AG04449 (cell line): ENCODE measurements around the gene SORBS2.
A peak's percentile ranks its signal among the peaks of the same experiment; 100 is the strongest.

ENCODE experiments used
- CTCF ChIA-PET: fragments of 350-600 bp; formaldehyde crosslinking; extraction: SDS; loops from one replicate; lab custom pipeline; 2021; ENCODE audit warnings: antibody characterized with exemption; lab: Yijun Ruan, JAX
- POLR2A ChIA-PET: fragments of 400-600, 350-600 bp; formaldehyde crosslinking; extraction: SDS; loops from one replicate; lab custom pipeline; 2020; ENCODE audit warnings: antibody characterized with exemption, inconsistent platforms; lab: Yijun Ruan, JAX
- DNase-seq: peaks from one replicate; pipeline ENCODE4 v3.0.0-alpha.2; 2010; ENCODE audit warnings: low read depth, low spot score
- H3K4me3 ChIP-seq: 2 replicates; pipeline ENCODE4 v1.5.1; 2011; ENCODE audit warnings: low read depth, mild to moderate bottlenecking, control low read depth, low read length
- TF ChIP-seq, protein P1 (sequence below): IDR thresholded peaks from one replicate; pipeline ENCODE4 v1.5.1; 2011; ENCODE audit warnings: mild to moderate bottlenecking, moderate library complexity, low read length, control low read depth, inconsistent platforms; ENCODE audit not compliant: insufficient read depth; ENCODE audit errors: missing control alignments

SORBS2 gene

DNA sequence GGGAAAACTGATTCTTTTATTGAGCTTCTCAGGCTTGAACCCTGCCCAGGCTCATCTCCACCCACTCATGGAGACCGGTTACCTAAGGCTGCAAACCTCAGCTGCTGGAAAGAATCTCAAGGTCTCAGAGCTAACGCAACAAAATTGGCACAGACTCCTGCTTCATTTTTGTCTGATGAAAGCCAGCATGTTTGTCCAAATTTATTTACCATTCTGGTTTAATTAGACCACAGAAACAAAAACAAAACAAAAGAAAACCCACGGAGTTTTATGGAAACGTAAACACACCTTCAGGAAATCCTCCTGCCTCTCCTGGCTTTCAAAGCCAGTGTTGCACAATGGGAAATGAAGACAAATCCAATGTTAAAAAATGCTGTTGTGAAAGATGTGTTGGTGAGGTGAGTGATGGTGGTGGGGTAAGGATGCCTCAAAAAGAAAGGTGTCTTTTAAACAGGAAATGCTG lies 220.3 kb downstream of the SORBS2 start:
- TF ChIP-seq, protein P1, sequence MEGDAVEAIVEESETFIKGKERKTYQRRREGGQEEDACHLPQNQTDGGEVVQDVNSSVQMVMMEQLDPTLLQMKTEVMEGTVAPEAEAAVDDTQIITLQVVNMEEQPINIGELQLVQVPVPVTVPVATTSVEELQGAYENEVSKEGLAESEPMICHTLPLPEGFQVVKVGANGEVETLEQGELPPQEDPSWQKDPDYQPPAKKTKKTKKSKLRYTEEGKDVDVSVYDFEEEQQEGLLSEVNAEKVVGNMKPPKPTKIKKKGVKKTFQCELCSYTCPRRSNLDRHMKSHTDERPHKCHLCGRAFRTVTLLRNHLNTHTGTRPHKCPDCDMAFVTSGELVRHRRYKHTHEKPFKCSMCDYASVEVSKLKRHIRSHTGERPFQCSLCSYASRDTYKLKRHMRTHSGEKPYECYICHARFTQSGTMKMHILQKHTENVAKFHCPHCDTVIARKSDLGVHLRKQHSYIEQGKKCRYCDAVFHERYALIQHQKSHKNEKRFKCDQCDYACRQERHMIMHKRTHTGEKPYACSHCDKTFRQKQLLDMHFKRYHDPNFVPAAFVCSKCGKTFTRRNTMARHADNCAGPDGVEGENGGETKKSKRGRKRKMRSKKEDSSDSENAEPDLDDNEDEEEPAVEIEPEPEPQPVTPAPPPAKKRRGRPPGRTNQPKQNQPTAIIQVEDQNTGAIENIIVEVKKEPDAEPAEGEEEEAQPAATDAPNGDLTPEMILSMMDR: no peak
- DNase-seq: no peak
- POLR2A ChIA-PET: no interaction called here
- no peak overlapping the region for H3K4me3 ChIP-seq
- CTCF ChIA-PET: interaction anchor here (1.3 kb wide), 1 partner anchor 10 kb away, joined by 3 read pairs; no protein-coding TSS in a partner anchor

DNA sequence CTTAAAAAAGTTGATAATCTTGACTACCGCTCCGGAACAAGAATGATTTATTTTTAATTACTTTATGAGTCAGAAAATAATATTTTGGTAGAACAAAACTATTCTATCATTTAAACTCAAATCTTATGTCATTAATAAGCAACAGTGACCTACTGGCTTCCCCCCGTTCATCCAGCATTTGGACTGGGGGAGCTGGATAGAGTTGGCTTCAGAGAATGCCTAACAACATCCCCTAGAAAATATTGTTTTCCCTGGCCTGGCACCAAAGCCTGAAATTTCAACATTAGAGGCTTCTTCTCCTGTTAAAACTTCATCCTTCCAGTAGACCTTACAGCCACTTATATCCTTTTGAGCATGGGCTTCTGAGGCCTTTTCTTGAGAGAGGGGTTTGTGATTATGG lies 221.0 kb downstream of the SORBS2 start:
- DNase-seq: no peak
- CTCF ChIA-PET: no interaction called here
- POLR2A ChIA-PET: no interaction called here

DNA sequence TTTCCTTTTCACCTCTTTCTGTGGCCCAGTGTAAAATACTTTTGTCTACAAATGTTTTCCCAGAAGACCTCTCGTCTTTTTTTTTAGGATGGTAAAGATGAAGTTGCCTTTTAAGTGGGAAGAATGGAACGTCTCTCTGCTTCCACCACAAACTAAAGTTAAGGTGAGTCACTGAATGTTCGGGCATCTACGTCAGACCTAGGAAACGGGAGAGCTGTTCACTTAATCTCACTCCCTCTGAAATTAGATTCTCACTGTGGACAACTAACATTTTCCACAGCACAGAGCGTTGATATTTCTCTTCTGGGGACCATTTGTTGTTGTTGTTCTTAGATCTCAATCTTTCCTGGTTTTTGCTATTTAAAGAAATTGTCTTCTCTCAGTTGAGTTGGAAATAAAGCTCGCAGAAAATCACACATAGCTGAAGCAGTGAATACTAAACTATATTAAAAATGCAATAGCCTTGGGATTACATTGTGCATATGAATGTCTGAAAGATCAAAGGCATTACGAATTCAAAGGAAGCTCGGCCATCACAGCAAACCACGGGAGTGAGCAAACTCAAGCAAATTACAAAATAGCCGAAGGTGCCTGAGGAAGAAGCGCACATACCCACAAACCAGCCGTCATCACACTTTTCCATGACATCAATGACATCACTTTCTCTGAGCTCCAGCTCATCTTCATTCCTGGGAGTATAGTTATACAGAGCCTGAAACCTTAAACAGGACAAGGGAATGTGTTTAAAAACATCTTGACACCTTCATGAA lies 222.7 kb downstream of the SORBS2 start:
- POLR2A ChIA-PET: no interaction called here
- DNase-seq: peak; percentile 19
- no peak overlapping the region for H3K4me3 ChIP-seq
- CTCF ChIA-PET: interaction anchor here (1.0 to 1.5 kb wide), 2 partner anchors 9 to 12 kb away, joined by 5 to 22 read pairs; no protein-coding TSS in a partner anchor
- TF ChIP-seq, protein P1: no peak

More for the DNA sequence above, 221.0 kb downstream of the SORBS2 start:
- TF ChIP-seq, protein P1: no peak
- H3K4me3 ChIP-seq: no peak overlapping the region

DNA sequence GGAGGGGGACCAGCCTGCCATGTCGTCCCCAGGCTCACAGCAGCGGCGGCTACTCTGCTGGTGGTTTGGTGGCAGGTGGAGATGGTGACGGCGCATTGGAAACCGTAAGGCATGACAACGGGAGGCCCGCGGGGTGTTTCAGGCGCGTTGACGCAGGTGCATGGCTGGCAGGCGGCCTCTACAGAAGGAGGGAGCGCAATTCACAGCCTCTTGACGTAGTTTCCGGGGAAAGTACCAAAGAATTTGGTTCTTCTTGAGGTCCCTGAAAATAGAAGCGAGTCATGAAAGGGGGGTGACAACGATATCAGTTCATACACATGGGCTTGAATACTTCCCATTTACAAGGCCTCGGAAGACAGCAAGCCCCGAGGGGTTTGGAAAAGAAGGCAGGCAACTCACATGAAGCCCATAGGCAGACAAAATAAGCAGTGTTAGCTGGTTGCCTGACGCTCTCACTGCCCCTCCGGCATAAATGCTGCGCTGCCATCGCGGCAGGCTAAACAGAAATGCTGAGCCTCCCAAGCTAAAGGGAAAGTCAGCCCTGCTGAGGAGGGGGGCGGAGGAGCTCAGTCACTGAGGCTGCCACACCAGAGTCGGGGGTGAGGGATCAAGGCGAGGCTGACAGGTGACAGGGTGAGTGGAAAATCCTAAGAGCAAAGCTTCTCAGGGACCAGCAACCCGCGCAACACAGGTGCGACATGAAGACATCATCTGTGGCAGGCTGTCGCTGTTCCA lies 224.4 kb downstream of the SORBS2 start:
- no peak overlapping the region for H3K4me3 ChIP-seq
- TF ChIP-seq, protein P1: no peak
- POLR2A ChIA-PET: no interaction called here
- CTCF ChIA-PET: interaction anchor here (0.6 to 3.8 kb wide), 2 partner anchors 10 kb away, joined by 3 to 29 read pairs; no protein-coding TSS in a partner anchor
- no peak for DNase-seq

DNA sequence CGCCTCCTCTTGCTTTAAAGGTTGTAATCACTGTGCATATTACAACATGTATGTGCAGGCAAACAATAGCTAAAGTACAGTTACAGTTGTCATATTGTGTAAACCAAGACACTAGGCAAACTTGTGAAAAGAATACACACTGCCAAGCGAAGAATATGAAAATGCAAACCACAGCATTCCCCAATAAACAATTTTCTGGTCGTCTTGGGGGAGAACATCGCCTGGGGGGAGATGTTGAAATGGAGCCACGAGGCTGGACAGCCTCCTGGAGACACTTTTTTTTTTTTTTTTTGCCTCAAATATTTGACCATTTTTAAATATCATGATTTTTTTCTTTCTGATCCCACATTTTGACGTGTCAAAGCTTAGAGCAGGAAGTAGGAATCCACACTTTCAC lies 225.0 kb downstream of the SORBS2 start:
- no peak overlapping the region for H3K4me3 ChIP-seq
- ChIA-PET CTCF (interaction anchor here (1.6 to 3.8 kb wide), 2 partner anchors 8 to 11 kb away, joined by 3 to 29 read pairs; no protein-coding TSS in a partner anchor), POLR2A (no interaction called here)
- TF ChIP-seq, protein P1: no peak
- DNase-seq: no peak

DNA sequence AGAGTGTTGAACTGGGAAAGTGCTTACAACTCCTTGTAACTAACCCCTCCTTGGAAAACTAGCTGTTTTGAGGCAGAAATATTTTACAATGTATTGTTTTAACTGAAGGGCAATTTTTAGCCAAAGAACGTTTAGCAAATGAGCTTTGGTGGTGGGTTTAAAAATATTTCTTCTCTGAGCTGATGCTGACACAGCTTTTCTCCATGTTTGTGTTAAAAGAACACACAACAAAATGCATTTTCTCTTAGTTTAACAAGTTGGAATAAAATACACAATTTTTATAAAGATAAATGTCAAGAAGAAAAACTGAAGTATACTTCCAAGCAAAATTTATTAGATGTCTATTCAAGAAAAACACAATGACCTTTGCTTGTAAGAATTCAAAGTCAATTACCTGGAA lies 226.8 kb downstream of the SORBS2 start:
- no peak for DNase-seq
- H3K4me3 ChIP-seq: no peak overlapping the region
- ChIA-PET POLR2A (no interaction called here), CTCF (interaction anchor here (1.1 to 3.8 kb wide), 2 partner anchors 13 to 114 kb away, joined by 3 to 29 read pairs; partner anchors contain the start of gene CCDC110)
- TF ChIP-seq, protein P1: no peak
